MCF 10A (cell line): ENCODE data around the gene XRN1. TPM values are rescaled to one million over a fixed set of nuclear protein-coding genes. Genes with fewer than 3 reads are reported as not detected.
"Not testable (repeated sequence)": the region's sequence is repeated elsewhere in the genome, so short reads cannot be mapped to it uniquely, and the experiment has no call there.

Experiments used
- BruUV-seq: library from RNA; stranded (reverse); fragments of 400-500 nt; replicated peaks from 2 replicates; lab custom pipeline; 2021; lab: Mats Ljungman, UMichigan
- CTCF ChIA-PET: fragments of 300-600 bp; sonication (Branson Sonifier 250); formaldehyde crosslinking; extraction: SDS; loops from one replicate; lab custom pipeline; 2021; ENCODE audit warnings: antibody characterized with exemption, inconsistent platforms; lab: Yijun Ruan, JAX
- POLR2A ChIA-PET: fragments of 300-600, 350-650 bp; sonication (Branson Sonifier 250); formaldehyde crosslinking; extraction: SDS; loops from one replicate; lab custom pipeline; 2020; ENCODE audit warnings: antibody characterized with exemption, inconsistent platforms; lab: Yijun Ruan, JAX
- DNase-seq: peaks from one replicate; pipeline ENCODE4 v3.0.0-alpha.2; 2018; ENCODE audit not compliant: unreplicated experiment
- H3K27ac Mint-ChIP-seq: one replicate; pipeline ENCODE4 v1.8.0; 2022; ENCODE audit warnings: mild to moderate bottlenecking, low read depth, mixed read lengths; ENCODE audit not compliant: unreplicated experiment
- H3K27me3 Mint-ChIP-seq: one replicate; pipeline ENCODE4 v1.8.0; 2022; ENCODE audit warnings: mixed read lengths; ENCODE audit not compliant: insufficient read depth, unreplicated experiment
- H3K36me3 Mint-ChIP-seq: one replicate; pipeline ENCODE4 v1.8.0; 2022; ENCODE audit warnings: mild to moderate bottlenecking, moderate library complexity, mixed read lengths; ENCODE audit not compliant: insufficient read depth, unreplicated experiment
- H3K4me1 Mint-ChIP-seq: one replicate; pipeline ENCODE4 v1.8.0; 2022; ENCODE audit warnings: mixed read lengths; ENCODE audit not compliant: insufficient read depth, unreplicated experiment
- H3K4me3 Mint-ChIP-seq: one replicate; pipeline ENCODE4 v1.8.0; 2022; ENCODE audit warnings: mild to moderate bottlenecking, moderate library complexity, mixed read lengths; ENCODE audit not compliant: unreplicated experiment
- H3K9me3 Mint-ChIP-seq: one replicate; pipeline ENCODE4 v1.8.0; 2022; ENCODE audit warnings: mixed read lengths; ENCODE audit not compliant: unreplicated experiment
- intact Hi-C: fragments of 100-400 bp; cut with micrococcal nuclease; formaldehyde crosslinking; loops from 2 replicates; pipeline ENCODE4 v1.14.1; 2022
- total RNA-seq: library from RNA; stranded (reverse); gene quantifications from 2 replicates; pipeline ENCODE4 v1.2.3, GENCODE V29; 2022
- TF ChIP-seq, protein P1 (sequence below): fragments of 200-600 bp; IDR thresholded peaks from one replicate; pipeline ENCODE4 v1.8.0; 2022; ENCODE audit warnings: antibody characterized with exemption, mild to moderate bottlenecking; ENCODE audit not compliant: unreplicated experiment

Gene XRN1
- total RNA-seq, 1 experiment from 2014 or later = 21.7 TPM

- CTCF ChIA-PET = no interaction called here
- H3K27me3 Mint-ChIP-seq = no peaks in the 10 kb centered on the region
- TF ChIP-seq, protein P1, sequence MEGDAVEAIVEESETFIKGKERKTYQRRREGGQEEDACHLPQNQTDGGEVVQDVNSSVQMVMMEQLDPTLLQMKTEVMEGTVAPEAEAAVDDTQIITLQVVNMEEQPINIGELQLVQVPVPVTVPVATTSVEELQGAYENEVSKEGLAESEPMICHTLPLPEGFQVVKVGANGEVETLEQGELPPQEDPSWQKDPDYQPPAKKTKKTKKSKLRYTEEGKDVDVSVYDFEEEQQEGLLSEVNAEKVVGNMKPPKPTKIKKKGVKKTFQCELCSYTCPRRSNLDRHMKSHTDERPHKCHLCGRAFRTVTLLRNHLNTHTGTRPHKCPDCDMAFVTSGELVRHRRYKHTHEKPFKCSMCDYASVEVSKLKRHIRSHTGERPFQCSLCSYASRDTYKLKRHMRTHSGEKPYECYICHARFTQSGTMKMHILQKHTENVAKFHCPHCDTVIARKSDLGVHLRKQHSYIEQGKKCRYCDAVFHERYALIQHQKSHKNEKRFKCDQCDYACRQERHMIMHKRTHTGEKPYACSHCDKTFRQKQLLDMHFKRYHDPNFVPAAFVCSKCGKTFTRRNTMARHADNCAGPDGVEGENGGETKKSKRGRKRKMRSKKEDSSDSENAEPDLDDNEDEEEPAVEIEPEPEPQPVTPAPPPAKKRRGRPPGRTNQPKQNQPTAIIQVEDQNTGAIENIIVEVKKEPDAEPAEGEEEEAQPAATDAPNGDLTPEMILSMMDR = no peak
- H3K9me3 Mint-ChIP-seq = no peaks in the 10 kb centered on the region
- POLR2A ChIA-PET = interaction anchor here (1.0 to 1.4 kb wide), 3 partner anchors 11 to 23 kb away, joined by 3 to 4 read pairs (median 3); no protein-coding TSS in a partner anchor
- DNase-seq = no peak
- no TSS peak for BruUV-seq
- H3K4me1 Mint-ChIP-seq = peaks cover 4% of the 10 kb centered on the region
- intact Hi-C loops = no loop called here
- peak overlapping the region; percentile 64 for H3K27ac Mint-ChIP-seq
- H3K36me3 Mint-ChIP-seq = peaks cover 6% of the 10 kb centered on the region
- no peak overlapping the region for H3K4me3 Mint-ChIP-seq
These were observed 127.9 kb downstream of the XRN1 start for GRCh38 chr3:142319912-142320311.

- Mint-ChIP-seq H3K4me1 (peaks cover 4% of the 10 kb centered on the region), H3K27me3 (no peaks in the 10 kb centered on the region), H3K4me3 (no peak overlapping the region), H3K27ac (peak overlapping the region; percentile 12), H3K9me3 (no peaks in the 10 kb centered on the region), H3K36me3 (no peaks in the 10 kb centered on the region)
- DNase-seq = peak; percentile 22
- CTCF ChIA-PET = no interaction called here
- TF ChIP-seq, protein P1 = no peak
- POLR2A ChIA-PET = interaction anchor here (1.0 to 1.3 kb wide), 2 partner anchors 22 kb away, joined by 3 to 4 read pairs; no protein-coding TSS in a partner anchor
- intact Hi-C loops = no loop called here
- BruUV-seq = no TSS peak
These were observed 128.7 kb downstream of the XRN1 start for GRCh38 chr3:142319094-142319493.

- Mint-ChIP-seq H3K4me1 (peaks cover 4% of the 10 kb centered on the region), H3K27ac (no peak overlapping the region), H3K27me3 (no peaks in the 10 kb centered on the region), H3K4me3 (no peak overlapping the region), H3K9me3 (no peaks in the 10 kb centered on the region), H3K36me3 (peaks cover 4% of the 10 kb centered on the region)
- POLR2A ChIA-PET = interaction anchor here (1.0 kb wide), 1 partner anchor 9 kb away, joined by 3 read pairs; no protein-coding TSS in a partner anchor
- no peak for DNase-seq
- intact Hi-C loops = no loop called here
- TF ChIP-seq, protein P1 = no peak
- CTCF ChIA-PET = interaction anchor here (0.6 to 1.0 kb wide), 3 partner anchors 9 to 876 kb away, joined by 3 read pairs; no protein-coding TSS in a partner anchor
- no TSS peak for BruUV-seq
These were observed 129.5 kb downstream of the XRN1 start for GRCh38 chr3:142318331-142318730.

DNA sequence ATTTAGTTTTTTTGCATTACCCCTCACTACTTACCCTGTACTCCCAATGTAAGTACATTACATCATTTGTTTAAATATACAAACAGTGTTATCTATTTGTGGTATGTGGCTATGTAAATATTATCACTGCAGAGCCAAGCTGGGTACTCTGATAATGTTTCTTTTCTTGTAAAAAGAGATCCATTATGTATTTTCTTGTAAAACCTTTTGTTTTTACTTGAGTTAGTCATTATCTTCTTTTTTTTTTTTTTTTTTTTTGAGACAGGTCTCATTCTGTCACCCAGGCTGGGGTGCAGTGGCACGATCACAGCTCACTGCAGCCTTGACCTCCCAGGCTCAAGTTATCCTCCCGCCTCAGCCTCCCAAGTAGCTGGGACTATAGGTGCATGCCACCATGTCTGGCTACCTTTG is 131.9 kb downstream of the XRN1 start:
- not testable (repeated sequence) for H3K9me3 Mint-ChIP-seq, DNase-seq
- CTCF ChIA-PET = interaction anchor here (0.6 kb wide), 1 partner anchor 277 kb away, joined by 3 read pairs; no protein-coding TSS in a partner anchor

More for the DNA sequence above, 131.9 kb downstream of the XRN1 start:
- H3K4me1 Mint-ChIP-seq, H3K27me3 Mint-ChIP-seq, H3K27ac Mint-ChIP-seq, intact Hi-C loops, POLR2A ChIA-PET, BruUV-seq, H3K4me3 Mint-ChIP-seq: not testable (repeated sequence)
- H3K36me3 Mint-ChIP-seq = peaks cover 14% of the 10 kb centered on the region
